ENCODE data around the gene TNFRSF6B. TPM values are rescaled to one million over a fixed set of nuclear protein-coding genes. Genes with fewer than 3 reads are reported as not detected.
"Not testable (repeated sequence)": the region's sequence is repeated elsewhere in the genome, so short reads cannot be mapped to it uniquely, and the experiment has no call there.

Gene TNFRSF6B
- total RNA-seq, 2 donors from 2014 or later = not detected

DNA sequence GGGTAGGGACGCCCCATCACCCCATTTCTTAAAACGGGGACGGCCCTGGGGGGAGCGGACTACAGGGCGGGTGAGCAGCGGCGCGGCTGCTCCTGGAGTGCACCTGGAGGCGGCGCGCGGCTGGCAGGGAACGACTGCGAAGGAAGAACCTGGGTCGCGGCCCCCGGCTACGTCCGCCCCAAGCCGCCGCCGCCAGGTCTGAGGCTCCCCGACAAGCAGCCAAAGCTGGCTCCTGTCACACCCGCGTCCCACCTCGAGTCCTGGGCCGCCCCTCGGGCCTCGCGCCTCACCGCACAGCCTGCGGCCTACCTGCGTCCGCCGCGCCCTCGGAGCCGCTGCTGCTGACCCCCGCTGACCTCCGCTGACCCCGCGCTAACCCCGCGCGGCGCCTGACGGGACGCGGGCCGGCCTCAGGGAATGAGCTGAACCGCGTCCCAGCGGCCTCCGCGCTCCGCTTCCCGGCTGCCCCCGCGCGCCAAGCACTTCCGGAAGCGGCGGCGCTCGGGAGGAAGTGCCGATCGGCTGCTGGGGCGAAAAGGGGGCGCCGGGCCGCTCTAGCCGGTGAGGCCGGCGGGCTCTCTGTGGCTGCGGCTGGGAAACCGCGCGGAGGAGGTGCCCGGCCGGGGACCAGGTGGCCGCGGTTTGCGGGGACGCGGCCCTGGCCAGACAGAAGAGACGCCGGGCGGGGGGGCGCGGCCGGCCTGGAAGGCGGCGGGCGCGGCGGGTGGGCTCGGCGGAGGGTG, 11.3 kb downstream of the TNFRSF6B start, which contains the start of the genes ARFRP1 and ZGPAT:
Gene ARFRP1, minus strand, starts transcription at position 419 of the 743 bp plus-strand sequence. CDS start 885 bp downstream, outside the sequence.
Gene ZGPAT, plus strand, starts transcription at position 482 of the 743 bp plus-strand sequence. CDS start 542 bp downstream, outside the sequence.
- Mint-ChIP-seq H3K4me1 (peaks cover 26% of the 10 kb centered on the region), H3K27ac (peak within 1 kb of the TSS; percentile 88), H3K27me3 (no peaks in the 10 kb centered on the region), H3K36me3 (ENCODE audit: low read depth) (peaks cover 3% of the 10 kb centered on the region), H3K4me3 (peak within 1 kb of the TSS; percentile 89)
- DNase-seq = peak; percentile 79 to 81 (median 79)
- peak; percentile 88 for ATAC-seq
- no peaks in the 10 kb centered on the region for H3K9me3 ChIP-seq (ENCODE audit: control insufficient read depth, low read length, poor library complexity, severe bottlenecking)

DNA sequence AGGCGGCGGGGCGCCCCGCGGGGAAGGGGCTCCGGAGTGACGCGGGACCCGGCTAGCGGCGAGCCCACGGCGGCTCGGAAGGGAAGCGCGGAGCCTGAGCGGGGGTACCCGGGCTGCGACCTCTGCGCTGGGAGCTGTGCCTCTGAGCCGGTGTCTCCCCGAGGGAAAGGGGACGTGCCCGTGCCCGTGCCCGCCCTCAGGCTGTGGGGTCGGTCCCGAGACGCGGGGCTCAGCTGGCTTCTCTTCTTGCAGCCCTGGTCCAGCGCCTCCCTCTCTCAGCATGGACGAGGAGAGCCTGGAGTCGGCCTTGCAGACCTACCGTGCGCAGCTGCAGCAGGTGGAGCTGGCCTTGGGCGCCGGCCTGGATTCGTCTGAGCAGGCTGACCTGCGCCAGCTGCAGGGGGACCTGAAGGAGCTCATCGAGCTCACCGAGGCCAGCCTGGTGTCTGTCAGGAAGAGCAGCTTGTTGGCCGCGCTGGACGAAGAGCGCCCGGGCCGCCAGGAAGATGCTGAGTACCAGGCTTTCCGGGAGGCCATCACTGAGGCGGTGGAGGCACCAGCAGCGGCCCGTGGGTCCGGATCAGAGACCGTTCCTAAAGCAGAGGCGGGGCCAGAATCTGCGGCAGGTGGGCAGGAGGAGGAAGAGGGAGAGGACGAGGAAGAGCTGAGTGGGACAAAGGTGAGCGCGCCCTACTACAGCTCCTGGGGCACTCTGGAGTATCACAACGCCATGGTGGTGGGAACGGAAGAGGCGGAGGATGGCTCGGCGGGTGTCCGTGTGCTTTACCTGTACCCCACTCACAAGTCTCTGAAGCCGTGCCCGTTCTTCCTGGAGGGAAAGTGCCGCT, 12.1 kb downstream of the TNFRSF6B start:
- H3K4me3 Mint-ChIP-seq = peak overlapping the region; percentile 89
- ATAC-seq (no peak), DNase-seq (no peak)
- H3K36me3 Mint-ChIP-seq (ENCODE audit: low read depth) = peaks cover 3% of the 10 kb centered on the region
- no peaks in the 10 kb centered on the region for H3K9me3 ChIP-seq (ENCODE audit: control insufficient read depth, low read length, poor library complexity, severe bottlenecking)
- no peaks in the 10 kb centered on the region for H3K27me3 Mint-ChIP-seq
- peak overlapping the region; percentile 73 for H3K27ac Mint-ChIP-seq
- H3K4me1 Mint-ChIP-seq = peaks cover 26% of the 10 kb centered on the region

DNA sequence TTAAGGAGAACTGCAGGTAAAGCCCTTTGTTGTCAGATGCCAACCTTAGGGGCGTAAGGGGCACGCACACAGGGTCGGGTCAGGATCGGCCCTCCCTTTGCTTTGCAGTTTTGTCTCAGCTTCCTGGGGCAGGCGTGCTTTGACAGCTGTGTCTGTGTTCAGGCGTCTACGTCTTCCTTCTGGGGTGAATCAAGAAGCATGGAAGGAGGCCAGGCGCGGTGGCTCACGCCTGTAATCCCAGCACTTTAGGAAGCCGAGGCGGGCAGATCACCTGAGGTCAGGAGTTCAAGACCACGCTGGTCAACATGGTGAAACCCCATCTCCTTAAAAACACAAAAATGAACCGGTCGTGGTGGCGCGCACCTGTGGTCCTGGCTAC, 12.7 kb downstream of the TNFRSF6B start:
- Mint-ChIP-seq H3K4me1 (peaks cover 26% of the 10 kb centered on the region), H3K27me3 (no peaks in the 10 kb centered on the region), H3K4me3 (peak overlapping the region; percentile 89), H3K36me3 (ENCODE audit: low read depth) (peaks cover 3% of the 10 kb centered on the region), H3K27ac (peak overlapping the region; percentile 73)
- no peak for DNase-seq
- ATAC-seq = no peak
- H3K9me3 ChIP-seq (ENCODE audit: control insufficient read depth, low read length, poor library complexity, severe bottlenecking) = no peaks in the 10 kb centered on the region

DNA sequence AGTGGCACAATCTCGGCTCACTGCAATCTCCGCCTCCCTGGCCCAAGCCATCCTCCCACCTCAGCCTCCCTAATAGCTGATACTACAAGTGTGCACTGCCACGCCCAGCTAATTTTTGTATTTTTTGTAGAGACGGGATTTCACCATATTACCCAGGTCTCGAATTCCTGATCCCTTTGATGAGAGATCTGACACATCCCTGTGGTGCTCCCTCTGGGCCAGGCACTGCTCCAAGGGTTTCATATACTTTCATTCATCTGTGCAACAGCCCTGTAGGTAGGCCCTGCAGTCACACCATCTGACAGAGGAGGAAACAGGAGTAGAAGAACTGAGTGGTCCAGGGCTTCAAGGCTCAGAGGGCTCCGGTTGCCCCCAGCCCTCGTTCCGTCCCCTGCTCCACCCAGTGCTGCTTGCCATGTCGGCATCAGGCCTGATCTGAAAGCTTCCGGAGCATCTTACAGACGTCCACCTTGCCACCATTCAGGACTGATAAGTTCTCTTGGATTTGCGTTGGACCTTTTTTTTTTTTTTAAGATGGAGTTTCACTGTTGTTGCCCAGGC, 14.7 kb downstream of the TNFRSF6B start:
- Mint-ChIP-seq H3K4me1 (peaks cover 27% of the 10 kb centered on the region), H3K4me3 (peak overlapping the region; percentile 64), H3K27me3 (no peaks in the 10 kb centered on the region), H3K27ac (peak overlapping the region; percentile 24), H3K36me3 (ENCODE audit: low read depth) (peaks cover 5% of the 10 kb centered on the region)
- DNase-seq (no peak), ATAC-seq (no peak)
- peaks cover 4% of the 10 kb centered on the region for H3K9me3 ChIP-seq (ENCODE audit: control insufficient read depth, low read length, poor library complexity, severe bottlenecking)

DNA sequence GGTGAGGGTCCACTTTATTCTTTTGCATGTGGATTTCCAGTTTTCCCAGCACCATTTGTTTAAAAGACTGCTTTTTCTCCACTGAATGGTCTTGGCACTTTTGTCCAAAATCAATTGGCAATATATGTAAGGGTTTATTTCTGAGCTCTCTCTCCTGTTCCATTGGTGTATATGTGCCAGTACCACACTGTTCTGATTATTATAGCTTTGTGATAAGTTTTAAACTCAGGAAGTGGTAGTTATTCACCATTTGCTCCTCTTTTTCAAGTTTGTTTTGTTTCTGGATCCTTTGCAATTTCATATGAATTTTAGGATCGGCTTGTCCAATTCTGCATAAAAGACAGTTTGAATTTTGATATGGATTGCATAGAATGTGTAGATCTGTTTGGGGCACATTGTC, 15.7 kb downstream of the TNFRSF6B start:
- ATAC-seq = no peak
- H3K9me3 ChIP-seq (ENCODE audit: control insufficient read depth, low read length, poor library complexity, severe bottlenecking) = peaks cover 4% of the 10 kb centered on the region
- H3K4me1 Mint-ChIP-seq = peaks cover 26% of the 10 kb centered on the region
- H3K27me3 Mint-ChIP-seq = no peaks in the 10 kb centered on the region
- peaks cover 5% of the 10 kb centered on the region for H3K36me3 Mint-ChIP-seq (ENCODE audit: low read depth)
- no peak overlapping the region for H3K27ac Mint-ChIP-seq
- H3K4me3 Mint-ChIP-seq = peak overlapping the region; percentile 2
- no peak for DNase-seq

DNA sequence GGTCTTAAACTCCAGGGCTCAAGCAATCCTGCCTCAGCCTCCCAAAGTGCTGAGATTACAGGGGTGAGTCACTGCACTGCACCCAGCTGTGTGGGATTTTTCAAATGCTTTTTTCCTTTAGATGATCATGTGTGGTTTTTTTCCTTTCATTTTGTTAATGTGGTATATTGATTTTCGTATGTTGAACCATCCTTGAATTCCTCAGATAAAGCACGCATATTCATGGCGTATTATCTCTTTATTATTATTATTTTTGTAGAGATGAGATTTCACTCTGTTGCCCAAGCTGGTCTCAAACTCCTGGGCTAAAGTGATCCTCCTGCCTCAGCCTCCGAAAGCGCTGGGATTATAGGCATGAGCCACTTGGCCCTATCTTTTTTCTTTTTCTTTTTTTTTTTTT, 18.4 kb downstream of the TNFRSF6B start:
- Mint-ChIP-seq H3K4me3 (no peak overlapping the region), H3K4me1 (peaks cover 23% of the 10 kb centered on the region), H3K27ac (no peak overlapping the region), H3K36me3 (ENCODE audit: low read depth) (peaks cover 12% of the 10 kb centered on the region), H3K27me3 (no peaks in the 10 kb centered on the region)
- no peak for ATAC-seq
- no peak for DNase-seq
- peaks cover 4% of the 10 kb centered on the region for H3K9me3 ChIP-seq (ENCODE audit: control insufficient read depth, low read length, poor library complexity, severe bottlenecking)

DNA sequence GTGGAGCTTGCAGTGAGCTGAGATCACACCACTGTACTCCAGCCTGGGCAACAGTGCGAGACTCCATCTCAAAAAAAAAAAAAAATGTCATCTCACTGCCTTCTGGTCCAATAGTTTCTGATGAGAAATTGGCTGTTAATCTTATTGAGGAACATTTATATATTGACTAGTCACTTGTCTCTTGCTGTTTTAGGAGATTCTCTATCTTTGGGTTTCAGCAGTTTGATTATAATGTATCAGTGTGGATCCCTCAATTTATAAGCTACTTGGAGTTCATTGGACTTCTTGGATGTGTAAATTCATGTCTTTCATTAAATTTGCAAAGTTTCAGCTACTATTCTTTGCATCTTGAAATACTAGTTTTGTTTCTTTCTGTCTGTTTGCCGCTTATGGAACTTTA, 22.5 kb downstream of the TNFRSF6B start:
- peaks cover 4% of the 10 kb centered on the region for H3K9me3 ChIP-seq (ENCODE audit: control insufficient read depth, low read length, poor library complexity, severe bottlenecking)
- DNase-seq (no peak), ATAC-seq (no peak)
- H3K4me1 Mint-ChIP-seq = peaks cover 25% of the 10 kb centered on the region
- H3K36me3 Mint-ChIP-seq (ENCODE audit: low read depth) = peaks cover 14% of the 10 kb centered on the region
- no peak overlapping the region for H3K4me3 Mint-ChIP-seq
- H3K27ac Mint-ChIP-seq = no peak overlapping the region
- no peaks in the 10 kb centered on the region for H3K27me3 Mint-ChIP-seq

DNA sequence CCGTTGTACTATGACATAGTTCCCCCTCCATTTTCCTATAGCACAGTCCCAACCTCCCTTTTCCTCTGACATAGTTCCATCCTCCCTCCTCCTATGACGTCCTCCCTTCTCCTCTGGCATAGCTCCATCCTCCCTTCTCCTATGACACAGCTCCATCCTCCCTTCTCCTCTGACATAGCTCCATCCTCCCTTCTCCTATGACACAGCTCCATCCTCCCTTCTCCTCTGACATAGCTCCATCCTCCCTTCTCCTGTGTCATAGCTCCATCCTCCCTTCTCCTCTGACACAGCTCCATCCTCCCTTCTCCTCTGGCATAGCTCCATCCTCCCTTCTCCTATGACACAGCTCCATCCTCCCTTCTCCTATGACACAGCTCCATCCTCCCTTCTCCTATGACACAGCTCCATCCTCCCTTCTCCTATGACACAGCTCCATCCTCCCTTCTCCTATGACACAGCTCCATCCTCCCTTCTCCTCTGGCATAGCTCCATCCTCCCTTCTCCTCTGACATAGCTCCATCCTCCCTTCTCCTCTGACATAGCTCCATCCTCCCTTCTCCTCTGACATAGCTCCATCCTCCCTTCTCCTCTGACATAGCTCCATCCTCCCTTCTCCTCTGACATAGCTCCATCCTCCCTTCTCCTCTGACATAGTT, 26.6 kb downstream of the TNFRSF6B start:
- Mint-ChIP-seq H3K27ac (peak overlapping the region; percentile 69), H3K4me1 (peaks cover 18% of the 10 kb centered on the region)
- not testable (repeated sequence) for H3K4me3 Mint-ChIP-seq; H3K27me3 Mint-ChIP-seq; ATAC-seq; H3K36me3 Mint-ChIP-seq (ENCODE audit: low read depth); H3K9me3 ChIP-seq (ENCODE audit: control insufficient read depth, low read length, poor library complexity, severe bottlenecking); DNase-seq

DNA sequence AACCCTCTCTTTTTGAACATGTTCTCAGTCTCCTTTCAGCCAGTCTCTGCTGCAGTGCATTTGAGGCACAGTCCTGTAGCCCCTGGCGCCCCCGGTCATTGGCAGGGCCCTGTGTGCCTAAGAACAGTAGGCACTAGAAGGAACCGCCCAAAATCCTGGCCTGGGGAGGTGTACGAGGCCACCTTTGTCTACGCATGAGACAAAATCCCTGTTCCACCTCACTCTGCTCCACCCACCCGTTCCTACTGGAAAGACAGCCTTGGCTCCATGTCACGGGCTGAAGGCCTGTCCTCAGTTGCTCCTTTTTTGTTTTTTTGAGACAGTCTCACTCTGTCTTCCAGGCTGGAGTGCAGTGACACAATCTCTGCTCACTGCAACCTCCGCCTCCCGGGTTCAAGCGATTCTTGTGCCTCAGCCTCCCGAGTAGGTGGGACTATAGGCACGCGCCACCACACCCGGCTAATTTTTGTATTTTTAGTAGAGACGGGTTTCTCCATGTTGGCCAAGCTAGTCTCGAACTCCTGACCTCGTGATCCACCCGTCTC, 33.8 kb downstream of the TNFRSF6B start:
- H3K4me3 Mint-ChIP-seq; H3K27me3 Mint-ChIP-seq; H3K27ac Mint-ChIP-seq; ATAC-seq; H3K9me3 ChIP-seq (ENCODE audit: control insufficient read depth, low read length, poor library complexity, severe bottlenecking); H3K36me3 Mint-ChIP-seq (ENCODE audit: low read depth); DNase-seq: not testable (repeated sequence)
- H3K4me1 Mint-ChIP-seq = peaks cover 22% of the 10 kb centered on the region

DNA sequence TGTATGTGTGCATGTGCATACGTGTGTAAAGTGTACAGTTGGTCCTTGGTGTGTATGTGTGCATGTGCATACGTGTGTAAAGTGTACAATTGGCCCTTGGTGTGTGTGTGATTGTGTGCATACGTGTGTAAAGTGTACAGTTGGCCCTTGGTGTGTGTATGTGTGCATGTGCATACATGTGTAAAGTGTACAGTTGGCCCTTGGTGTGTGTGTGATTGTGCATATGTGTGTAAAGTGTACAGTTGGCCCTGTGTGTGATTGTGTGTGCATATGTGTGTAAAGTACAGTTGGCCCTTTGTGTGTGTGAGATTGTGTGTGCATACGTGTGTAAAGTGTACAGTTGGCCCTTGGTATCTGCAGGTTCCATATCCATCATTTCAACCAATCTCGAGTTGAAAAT, 35.0 kb downstream of the TNFRSF6B start:
- Mint-ChIP-seq H3K27ac (no peak overlapping the region), H3K36me3 (ENCODE audit: low read depth) (peaks cover 3% of the 10 kb centered on the region), H3K27me3 (no peaks in the 10 kb centered on the region), H3K4me3 (no peak overlapping the region), H3K4me1 (peaks cover 33% of the 10 kb centered on the region)
- DNase-seq = no peak
- no peak for ATAC-seq
- H3K9me3 ChIP-seq (ENCODE audit: control insufficient read depth, low read length, poor library complexity, severe bottlenecking) = no peaks in the 10 kb centered on the region

DNA sequence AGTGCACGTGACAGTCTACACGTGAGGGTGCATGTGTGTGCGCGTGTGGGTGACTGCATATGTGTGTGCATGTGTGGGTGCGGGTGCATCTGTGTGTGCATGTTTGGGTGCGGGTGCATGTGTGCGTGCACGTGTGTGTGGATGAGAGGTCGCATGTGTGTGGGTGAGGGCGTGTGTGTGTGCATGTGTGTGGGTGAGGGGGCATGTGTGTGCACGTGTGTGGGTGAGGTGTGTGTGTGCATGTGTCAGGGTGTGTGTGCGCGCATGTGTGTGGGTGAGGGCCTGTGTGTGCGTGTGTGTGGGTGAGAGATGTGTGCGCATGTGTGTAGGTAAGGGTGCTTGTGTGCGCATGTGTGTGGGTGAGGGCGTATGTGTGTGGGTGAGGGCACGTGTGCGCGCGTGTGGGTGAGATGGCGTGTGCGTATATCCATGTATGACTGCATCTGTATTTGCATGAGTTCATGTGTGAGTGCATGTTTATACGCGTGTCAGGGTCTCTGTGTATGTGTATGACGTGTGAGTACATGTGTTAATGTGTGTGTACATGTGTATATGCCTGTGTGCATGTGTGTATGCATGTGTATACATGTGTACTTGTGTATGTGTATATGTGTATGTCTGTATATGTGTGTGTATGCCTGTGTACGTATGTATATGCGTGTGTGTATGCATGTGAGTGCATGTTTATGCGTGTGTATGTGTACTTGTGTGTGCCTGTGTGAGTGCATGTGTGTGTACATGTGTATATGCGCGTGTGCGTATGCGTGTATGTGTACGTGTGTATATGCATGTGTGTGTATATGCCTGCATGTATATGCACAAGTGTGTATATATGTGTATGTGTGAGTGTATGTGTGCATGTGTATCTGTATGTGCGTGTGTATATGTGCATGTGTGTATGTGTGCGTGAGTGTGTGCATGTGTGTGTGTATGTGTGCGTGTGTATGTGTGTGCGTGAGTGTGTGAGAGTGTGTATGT, 36.0 kb downstream of the TNFRSF6B start:
- DNase-seq (no peak), ATAC-seq (no peak)
- Mint-ChIP-seq H3K27me3 (no peaks in the 10 kb centered on the region), H3K36me3 (ENCODE audit: low read depth) (peaks cover 3% of the 10 kb centered on the region), H3K27ac (no peak overlapping the region), H3K4me1 (peaks cover 31% of the 10 kb centered on the region), H3K4me3 (no peak overlapping the region)
- H3K9me3 ChIP-seq (ENCODE audit: control insufficient read depth, low read length, poor library complexity, severe bottlenecking) = no peaks in the 10 kb centered on the region

DNA sequence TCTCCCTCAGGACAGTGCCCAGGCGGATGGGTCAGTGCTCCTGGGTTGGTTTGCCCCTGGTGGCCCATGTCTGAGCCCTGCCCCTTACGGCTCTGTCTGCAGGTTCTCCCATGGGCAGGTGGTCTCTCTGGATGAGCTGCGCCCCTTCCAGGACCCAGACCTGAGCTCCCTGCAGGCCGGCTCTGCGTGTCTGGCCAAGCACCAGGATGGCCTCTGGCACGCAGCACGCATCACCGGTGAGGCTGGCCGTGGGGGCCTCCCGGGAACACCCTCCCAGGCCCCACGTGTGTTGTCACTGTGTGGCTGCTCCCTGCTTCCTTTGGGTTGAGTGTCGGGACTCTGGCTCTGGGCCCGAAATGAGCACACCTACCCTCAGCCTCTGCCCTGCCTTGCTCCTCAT, 36.7 kb downstream of the TNFRSF6B start:
- H3K9me3 ChIP-seq (ENCODE audit: control insufficient read depth, low read length, poor library complexity, severe bottlenecking) = no peaks in the 10 kb centered on the region
- no peak for DNase-seq
- Mint-ChIP-seq H3K4me1 (peaks cover 28% of the 10 kb centered on the region), H3K27ac (no peak overlapping the region), H3K27me3 (no peaks in the 10 kb centered on the region), H3K4me3 (no peak overlapping the region), H3K36me3 (ENCODE audit: low read depth) (peaks cover 3% of the 10 kb centered on the region)
- ATAC-seq = no peak

Data from T-helper 17 cell (primary cell).